HCEC 1CT (cell line): Measurements from ENCODE around the gene SMIM3.
"Not testable (repeated sequence)": the region's sequence is repeated elsewhere in the genome, so short reads cannot be mapped to it uniquely, and the experiment has no call there.

Experiments
- DNase-seq: peaks from one replicate; pipeline ENCODE4 v3.0.0-alpha.2; 2017

The SMIM3 gene, protein sequence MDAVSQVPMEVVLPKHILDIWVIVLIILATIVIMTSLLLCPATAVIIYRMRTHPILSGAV

GRCh38 chr5:150778517-150779396, at the start of gene SMIM3:
TSS of gene SMIM3 (plus strand) at chr5:150778757. CDS start at chr5:150795441, 16,684 bp downstream.
- peak; percentile 85 for DNase-seq

DNA sequence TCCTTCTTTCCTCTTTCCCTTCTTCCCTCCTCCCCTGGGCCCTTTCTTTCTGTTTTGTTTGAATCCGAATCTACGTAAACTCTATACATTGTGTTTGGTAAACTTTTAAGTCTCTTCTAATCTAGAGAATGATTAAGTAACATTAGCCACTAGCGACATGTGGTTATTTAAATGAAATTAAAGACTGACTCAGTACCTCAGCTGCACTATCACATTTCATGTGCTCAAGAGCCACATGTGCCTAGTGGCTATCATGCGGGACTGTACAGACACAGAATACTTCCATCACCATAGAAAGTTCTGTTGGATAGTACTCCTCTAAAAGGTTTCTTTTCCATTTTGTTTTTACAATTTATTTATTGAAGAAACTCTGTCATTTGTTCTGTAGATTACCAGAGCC, 48.7 kb upstream of the SMIM3 start:
- no peak for DNase-seq

- no peak for DNase-seq
These were observed 46.8 kb upstream of the SMIM3 start for GRCh38 chr5:150731669-150732242.

GRCh38 chr5:150734579-150735384, 43.8 kb upstream of the SMIM3 start:
- DNase-seq: no peak

- no peak for DNase-seq
These were observed 39.7 kb upstream of the SMIM3 start for GRCh38 chr5:150738862-150739261.

- DNase-seq: no peak
These were observed 37.6 kb upstream of the SMIM3 start for GRCh38 chr5:150740992-150741391.

- DNase-seq: not testable (repeated sequence)
These were observed 36.0 kb upstream of the SMIM3 start for GRCh38 chr5:150742455-150743141.

DNA sequence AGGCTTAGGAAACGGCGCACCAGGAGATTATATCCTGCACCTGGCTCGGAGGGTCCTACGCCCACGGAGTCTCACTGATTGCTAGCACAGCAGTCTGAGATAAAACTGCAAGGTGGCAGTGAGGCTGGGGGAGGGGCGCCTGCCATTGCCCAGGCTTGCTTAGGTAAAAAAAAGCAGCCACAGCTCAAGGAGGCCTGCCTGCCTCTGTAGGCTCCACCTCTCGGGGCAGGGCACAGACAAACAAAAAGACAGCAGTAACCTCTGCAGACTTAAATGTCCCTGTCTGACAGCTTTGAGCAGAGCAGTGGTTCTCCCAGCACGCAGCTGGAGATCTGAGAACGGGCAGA, 35.4 kb upstream of the SMIM3 start:
- DNase-seq: not testable (repeated sequence)

DNA sequence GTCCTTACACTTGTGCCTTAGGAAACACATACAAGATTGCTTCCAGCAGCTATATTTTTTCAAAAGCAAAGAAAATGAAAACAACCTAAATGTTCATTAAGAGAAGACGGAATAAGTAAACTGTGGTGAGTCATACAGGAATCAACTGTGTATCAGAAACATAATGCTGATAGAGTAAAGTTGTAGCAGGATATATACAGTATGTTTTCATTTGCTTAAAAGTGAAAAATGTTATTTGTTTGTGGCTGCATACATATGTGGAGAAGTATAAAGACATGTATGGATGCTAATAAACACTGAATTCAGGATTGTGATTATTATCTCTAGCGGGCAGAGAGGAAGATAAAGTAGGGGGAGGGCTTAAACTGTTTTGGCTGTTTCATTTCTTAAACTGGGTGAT, 28.1 kb upstream of the SMIM3 start:
- peak; percentile 32 for DNase-seq

DNA sequence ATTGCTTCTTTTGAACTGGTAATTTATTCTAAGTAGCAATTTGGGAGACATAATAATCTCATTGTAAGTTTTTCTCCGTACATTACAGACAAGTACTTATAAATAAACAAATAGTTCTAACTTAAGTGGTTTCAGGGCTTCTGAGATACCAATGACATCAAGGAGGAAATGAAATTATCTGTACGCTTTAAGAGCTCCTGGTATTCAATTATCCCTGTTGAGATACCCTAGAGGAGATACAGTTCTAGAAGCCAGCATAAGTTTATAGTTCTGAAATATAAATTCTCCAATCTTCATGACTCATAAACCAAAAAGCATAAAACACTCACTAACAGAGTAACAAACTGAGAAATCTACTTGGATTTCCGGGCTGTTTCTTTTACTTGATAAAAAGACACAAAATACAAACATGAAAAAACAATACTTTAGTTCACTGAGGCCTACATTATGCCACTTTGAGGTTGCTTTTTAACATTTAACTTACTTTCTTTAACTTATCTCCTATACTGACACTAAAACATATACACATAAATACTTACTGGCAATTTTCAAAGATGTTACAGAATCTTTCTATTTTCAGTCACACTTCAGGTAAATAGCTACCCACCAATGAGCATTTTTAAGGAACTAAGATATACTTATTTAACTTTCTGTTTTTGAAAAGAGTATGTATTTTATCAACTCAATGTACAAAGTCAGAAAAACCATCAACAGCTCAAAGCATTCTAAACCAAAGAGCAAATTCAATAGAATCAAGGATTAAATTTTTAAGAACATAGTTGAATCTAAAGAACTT, 27.3 kb upstream of the SMIM3 start:
- DNase-seq: peak; percentile 30

DNA sequence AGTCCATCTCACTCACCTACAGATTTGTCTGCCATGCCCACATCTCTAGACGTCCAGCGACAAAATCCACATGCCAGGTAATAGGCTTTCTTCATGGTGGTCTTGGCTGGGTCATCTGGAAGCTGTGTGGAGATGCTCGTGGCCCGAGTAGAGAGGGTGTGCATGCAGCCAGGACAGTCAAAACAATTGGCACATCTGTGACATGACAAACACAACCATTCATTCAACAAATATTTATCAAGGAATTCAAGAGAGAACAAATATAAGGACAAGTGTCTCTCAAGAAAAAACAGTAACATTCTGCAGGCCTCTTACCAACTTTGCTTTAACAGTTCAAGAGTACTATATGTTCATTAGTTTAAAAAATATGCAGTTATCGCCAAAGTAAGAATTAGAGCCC, 25.1 kb upstream of the SMIM3 start:
- DNase-seq: no peak

DNA sequence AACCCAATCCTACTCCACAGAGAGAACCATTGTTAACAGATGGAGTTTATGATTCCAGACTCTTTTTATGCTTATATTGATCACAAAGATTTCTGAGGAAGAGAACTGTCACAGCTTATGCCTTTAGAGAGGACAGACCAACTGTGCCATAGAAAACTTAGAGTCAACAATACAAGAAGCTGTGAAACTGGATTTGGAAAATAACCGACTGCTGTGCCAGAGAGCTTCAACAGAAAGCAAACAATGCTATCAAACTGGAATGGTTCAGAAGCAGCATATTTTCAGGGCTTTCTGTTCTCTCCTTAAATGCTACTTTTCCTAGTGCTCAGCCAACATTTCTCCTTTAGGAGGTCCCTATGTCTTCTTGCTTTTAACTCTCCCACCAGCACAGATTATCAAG, 24.7 kb upstream of the SMIM3 start:
- DNase-seq: no peak

DNA sequence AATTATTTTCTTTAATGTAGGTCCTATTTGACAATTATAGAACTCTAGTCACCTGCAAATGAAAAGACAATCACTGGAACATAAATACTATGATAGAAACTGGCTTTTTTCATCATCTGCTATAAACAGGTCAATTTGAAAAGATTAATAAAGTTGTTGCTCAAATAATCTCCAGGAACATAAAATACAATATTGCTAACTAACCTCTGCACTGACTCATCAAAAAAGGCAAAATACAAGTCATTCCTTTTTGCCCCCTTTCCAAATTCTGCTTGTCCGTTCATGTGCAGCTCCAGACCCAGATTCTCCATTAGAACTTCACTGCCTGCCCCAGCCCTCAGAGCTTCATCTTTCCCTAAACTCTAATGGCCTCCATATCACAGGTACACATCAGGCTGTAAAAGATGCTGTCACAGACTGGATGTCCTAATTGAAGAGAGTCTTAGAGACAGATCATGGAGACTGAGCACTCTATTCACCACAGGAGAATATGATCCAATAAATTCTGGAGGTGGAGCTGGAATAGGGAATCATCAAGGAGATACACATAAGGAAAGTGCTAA, 21.4 kb upstream of the SMIM3 start:
- DNase-seq: peak; percentile 2

GRCh38 chr5:150758203-150758530, 20.4 kb upstream of the SMIM3 start:
- no peak for DNase-seq

- DNase-seq: peak; percentile 100
These were observed 19.8 kb upstream of the SMIM3 start, which contains the start of gene DCTN4 for GRCh38 chr5:150758531-150759333. TSS of gene DCTN4 (minus strand) at chr5:150759017. CDS start at chr5:150758993, 24 bp downstream.

GRCh38 chr5:150759334-150759583, 19.3 kb upstream of the SMIM3 start:
- DNase-seq: no peak

- peak; percentile 22 for DNase-seq
These were observed 16.3 kb upstream of the SMIM3 start for GRCh38 chr5:150762211-150762610.

GRCh38 chr5:150763023-150763769, 15.4 kb upstream of the SMIM3 start:
- DNase-seq: peak; percentile 88

GRCh38 chr5:150764530-150764929, 14.0 kb upstream of the SMIM3 start:
- no peak for DNase-seq
